Activated naive CD8-positive, alpha-beta T cell treated with anti-CD3 and anti-CD28 coated beads for 36 hours (primary cell): Measurements from ENCODE around the gene COG7. TPM values are rescaled to one million over a fixed set of nuclear protein-coding genes. Genes with fewer than 3 reads are reported as not detected.
A peak's percentile ranks its signal among the peaks of the same experiment; 100 is the strongest.
"Not testable (repeated sequence)": the region's sequence is repeated elsewhere in the genome, so short reads cannot be mapped to it uniquely, and the experiment has no call there.

Experiments
- DNase-seq: peaks from one replicate; pipeline ENCODE4 v3.0.0; 2021
- H3K27ac Mint-ChIP-seq: one replicate; pipeline ENCODE4 v1.8.0; 2022; ENCODE audit warnings: mild to moderate bottlenecking, moderate library complexity, mixed read lengths
- H3K27me3 Mint-ChIP-seq: one replicate; pipeline ENCODE4 v1.8.0; 2022; ENCODE audit warnings: mild to moderate bottlenecking, mixed read lengths
- H3K36me3 Mint-ChIP-seq: one replicate; pipeline ENCODE4 v1.8.0; 2021; ENCODE audit warnings: mild to moderate bottlenecking, mixed read lengths
- H3K4me1 Mint-ChIP-seq: one replicate; pipeline ENCODE4 v1.8.0; 2021; ENCODE audit warnings: mixed read lengths
- H3K4me3 Mint-ChIP-seq: one replicate; pipeline ENCODE4 v1.8.0; 2022; ENCODE audit warnings: mild to moderate bottlenecking, moderate library complexity, mixed read lengths
- H3K9me3 Mint-ChIP-seq: one replicate; pipeline ENCODE4 v1.8.0; 2022; ENCODE audit warnings: mixed read lengths
- total RNA-seq, 2 experiments: library from RNA; stranded (reverse); gene quantifications; one replicate each; pipeline ENCODE4 v1.2.3, GENCODE V29; 2021

COG7 gene
- total RNA-seq, 2 experiments from 2014 or later = 14.0 to 14.1 TPM

DNA sequence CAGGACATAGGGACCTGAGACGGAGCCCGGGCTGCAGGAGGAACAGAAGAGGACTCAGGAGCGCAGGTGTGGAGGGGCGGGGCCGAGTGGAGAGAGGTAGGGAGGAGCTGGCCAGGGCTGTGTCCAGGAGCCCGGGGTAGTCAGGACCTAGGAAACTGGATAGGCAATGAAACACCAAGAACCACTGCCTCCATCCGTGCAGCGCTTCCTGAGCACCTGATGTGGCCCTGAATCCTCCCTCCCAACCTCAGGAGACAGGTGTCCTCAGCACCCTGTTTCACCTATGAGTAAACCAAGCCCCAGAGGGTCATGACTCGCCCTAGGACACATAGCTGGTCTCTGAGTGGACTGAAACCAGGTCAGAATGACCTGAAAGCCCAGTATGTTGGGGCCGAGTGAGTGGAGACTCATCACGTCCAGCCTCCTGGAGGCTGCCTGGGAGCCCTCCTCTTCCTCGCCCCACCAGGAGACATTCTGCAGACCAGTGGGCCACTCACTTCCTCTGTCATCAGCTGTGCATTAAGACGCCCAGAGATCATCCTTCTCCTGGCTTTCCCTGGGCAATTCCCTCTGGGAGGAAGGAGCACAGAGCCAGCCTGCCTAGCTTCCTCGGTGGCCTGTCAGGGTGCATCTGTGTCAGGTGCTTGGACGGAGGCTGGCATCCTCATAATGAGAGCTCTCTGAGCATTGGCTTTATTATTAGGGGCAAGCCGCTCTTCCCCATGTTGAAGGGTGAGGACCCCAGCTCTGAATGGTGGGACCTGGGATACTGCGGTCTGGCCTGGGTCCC lies 78.1 kb downstream of the COG7 start:
- H3K36me3 Mint-ChIP-seq = no peaks in the 10 kb centered on the region
- DNase-seq = no peak
- H3K27ac Mint-ChIP-seq = no peak overlapping the region
- no peaks in the 10 kb centered on the region for H3K9me3 Mint-ChIP-seq
- no peaks in the 10 kb centered on the region for H3K4me1 Mint-ChIP-seq
- no peak overlapping the region for H3K4me3 Mint-ChIP-seq
- H3K27me3 Mint-ChIP-seq = peaks cover 5% of the 10 kb centered on the region

DNA sequence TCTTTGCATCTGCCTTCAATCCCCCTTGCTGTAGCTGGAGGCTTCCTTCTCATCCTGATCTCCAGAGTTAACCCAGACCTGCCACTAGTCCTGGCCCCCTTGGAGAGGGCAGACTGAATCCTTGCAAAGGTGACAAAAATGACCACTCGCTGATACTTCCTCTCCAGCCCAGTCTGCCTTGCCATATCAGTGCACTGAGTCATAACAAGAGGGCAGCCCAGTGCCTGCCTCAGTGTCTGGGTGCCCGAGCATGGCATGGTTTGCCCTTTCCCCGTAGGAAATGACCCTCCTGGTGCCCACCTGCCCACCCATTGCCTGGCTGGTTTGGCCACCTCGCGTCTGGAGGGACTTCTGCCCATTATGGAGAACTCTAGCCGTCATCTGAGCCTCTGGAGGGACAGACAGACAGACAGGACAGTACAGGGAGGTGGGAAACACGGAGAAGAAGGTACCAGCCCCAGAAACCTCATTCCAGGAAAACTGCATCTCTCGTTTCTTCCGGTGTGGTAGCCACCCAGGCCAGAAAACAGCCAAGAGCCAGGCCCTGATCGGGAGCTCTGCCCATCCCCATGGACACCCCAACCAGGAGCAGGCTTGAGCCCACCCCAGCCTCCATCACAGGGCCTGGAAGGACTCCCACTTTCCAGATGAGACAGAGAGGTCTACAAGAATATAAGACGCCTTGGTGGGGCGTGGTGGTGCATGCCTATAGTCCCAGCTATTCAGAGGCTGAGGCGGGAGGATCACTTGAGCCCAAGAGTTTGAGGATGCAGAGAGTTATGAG lies 79.4 kb downstream of the COG7 start:
- Mint-ChIP-seq H3K9me3 (no peaks in the 10 kb centered on the region), H3K36me3 (no peaks in the 10 kb centered on the region), H3K27me3 (peaks cover 5% of the 10 kb centered on the region), H3K4me3 (no peak overlapping the region), H3K4me1 (no peaks in the 10 kb centered on the region), H3K27ac (no peak overlapping the region)
- DNase-seq = no peak

DNA sequence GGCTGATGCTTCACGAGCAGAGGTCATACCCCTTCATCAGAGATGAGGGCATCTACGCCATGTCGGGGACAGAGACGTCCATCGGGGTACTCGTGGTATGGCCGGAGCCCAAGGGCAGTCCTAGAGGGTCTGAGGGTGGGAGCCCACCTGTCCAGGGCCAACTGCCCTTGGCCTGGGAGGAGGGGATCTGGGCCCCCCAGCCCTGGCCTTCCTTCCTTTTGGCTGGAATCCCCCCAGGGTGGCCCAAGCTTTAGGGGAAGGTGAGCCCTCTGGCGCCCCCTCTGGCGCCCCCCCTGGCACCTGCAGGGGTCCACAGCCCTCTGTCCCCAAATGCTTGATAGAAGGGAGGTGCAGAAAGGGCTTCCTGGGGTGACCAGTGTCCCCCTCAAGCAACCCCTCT lies 81.6 kb downstream of the COG7 start:
- H3K36me3 Mint-ChIP-seq = no peaks in the 10 kb centered on the region
- H3K9me3 Mint-ChIP-seq = no peaks in the 10 kb centered on the region
- H3K4me1 Mint-ChIP-seq = no peaks in the 10 kb centered on the region
- no peak for DNase-seq
- H3K27ac Mint-ChIP-seq = no peak overlapping the region
- no peaks in the 10 kb centered on the region for H3K27me3 Mint-ChIP-seq
- H3K4me3 Mint-ChIP-seq = no peak overlapping the region

DNA sequence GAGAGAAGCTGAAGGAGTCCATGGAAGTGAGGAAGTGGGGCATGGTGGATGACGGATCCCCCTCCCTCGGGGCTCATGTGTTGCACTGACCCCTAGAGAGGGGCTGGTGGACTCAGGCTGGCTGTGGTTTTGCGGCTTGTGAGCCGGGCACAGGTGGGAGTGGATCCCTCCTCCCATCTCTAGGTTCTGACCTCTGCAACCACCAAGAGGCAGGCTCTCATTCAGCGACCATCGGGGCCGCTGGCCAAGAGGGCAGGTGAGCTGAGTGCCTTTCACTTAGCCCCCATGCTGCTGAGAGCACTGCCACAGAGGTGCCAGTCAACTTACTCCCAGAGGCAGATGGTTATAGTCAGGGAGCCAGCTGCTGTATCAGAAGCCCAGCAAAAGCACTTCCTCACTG lies 83.6 kb downstream of the COG7 start:
- H3K4me3 Mint-ChIP-seq = no peak overlapping the region
- no peaks in the 10 kb centered on the region for H3K36me3 Mint-ChIP-seq
- no peaks in the 10 kb centered on the region for H3K27me3 Mint-ChIP-seq
- peaks cover 11% of the 10 kb centered on the region for H3K4me1 Mint-ChIP-seq
- H3K9me3 Mint-ChIP-seq = no peaks in the 10 kb centered on the region
- no peak overlapping the region for H3K27ac Mint-ChIP-seq
- DNase-seq = no peak

DNA sequence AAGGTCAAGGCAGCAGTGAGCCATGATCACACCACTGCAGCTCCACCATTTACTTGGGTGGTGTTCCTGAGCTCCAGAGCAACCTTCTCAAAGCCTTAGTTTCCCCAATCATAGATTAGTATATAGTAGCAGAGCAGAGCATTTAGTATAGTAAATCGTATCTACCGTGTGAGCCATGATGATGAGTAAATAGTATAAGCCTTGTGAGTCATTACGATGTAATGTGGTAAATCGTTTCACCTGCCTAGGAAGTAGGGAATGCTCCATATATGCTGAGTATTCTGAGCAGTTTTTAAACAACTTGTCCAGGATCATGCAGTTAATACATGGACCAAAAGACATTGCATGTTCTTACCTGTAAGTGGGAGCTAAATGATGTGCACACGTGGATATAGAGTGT lies 84.5 kb downstream of the COG7 start:
- no peak for DNase-seq

DNA sequence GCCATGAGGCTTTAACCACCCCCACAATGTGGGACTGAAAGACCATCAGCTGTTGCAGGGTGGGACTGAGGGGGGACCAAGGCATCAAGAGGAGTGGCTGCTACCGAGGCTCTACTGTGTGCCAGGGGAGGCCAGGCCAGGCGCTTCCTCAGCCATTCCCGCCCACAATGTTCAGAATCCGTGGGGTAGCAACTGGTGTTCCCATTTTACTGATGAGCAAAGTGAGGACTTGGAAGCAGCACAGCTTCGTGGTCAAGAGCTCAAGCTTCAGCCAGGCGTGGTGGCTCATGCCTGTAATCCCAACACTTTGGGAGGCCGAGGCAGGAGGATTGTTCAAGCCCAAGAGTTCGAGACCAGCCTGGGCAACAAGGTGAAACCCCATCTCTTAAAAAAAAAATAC lies 85.0 kb downstream of the COG7 start:
- Mint-ChIP-seq H3K9me3 (no peaks in the 10 kb centered on the region), H3K4me3 (no peak overlapping the region), H3K36me3 (no peaks in the 10 kb centered on the region), H3K27me3 (no peaks in the 10 kb centered on the region), H3K27ac (no peak overlapping the region), H3K4me1 (peaks cover 11% of the 10 kb centered on the region)
- DNase-seq = no peak

More for the DNA sequence above, 84.5 kb downstream of the COG7 start:
- Mint-ChIP-seq H3K9me3 (no peaks in the 10 kb centered on the region), H3K4me1 (peaks cover 11% of the 10 kb centered on the region), H3K36me3 (no peaks in the 10 kb centered on the region), H3K27me3 (no peaks in the 10 kb centered on the region), H3K27ac (no peak overlapping the region), H3K4me3 (no peak overlapping the region)

DNA sequence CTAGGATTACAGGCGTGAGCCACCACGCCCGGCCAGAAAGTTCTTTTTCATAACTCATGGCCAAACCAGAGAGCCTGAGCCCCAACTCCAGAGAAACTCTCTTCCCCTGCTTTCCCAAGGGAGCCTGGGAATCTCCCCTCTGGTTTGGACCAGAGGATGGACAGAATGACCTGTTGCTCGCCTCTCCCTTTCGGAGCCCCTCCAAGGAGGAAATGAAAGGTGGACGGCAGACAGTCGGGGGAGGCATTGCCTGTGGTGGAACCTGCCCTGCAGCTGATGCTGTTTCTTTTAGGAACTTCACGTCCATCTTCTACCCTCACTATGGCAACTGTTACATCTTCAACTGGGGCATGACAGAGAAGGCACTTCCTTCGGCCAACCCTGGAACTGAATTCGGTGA lies 85.4 kb downstream of the COG7 start:
- peaks cover 11% of the 10 kb centered on the region for H3K4me1 Mint-ChIP-seq
- DNase-seq = no peak
- H3K36me3 Mint-ChIP-seq = no peaks in the 10 kb centered on the region
- H3K4me3 Mint-ChIP-seq = no peak overlapping the region
- H3K27me3 Mint-ChIP-seq = no peaks in the 10 kb centered on the region
- H3K27ac Mint-ChIP-seq = no peak overlapping the region
- H3K9me3 Mint-ChIP-seq = no peaks in the 10 kb centered on the region

DNA sequence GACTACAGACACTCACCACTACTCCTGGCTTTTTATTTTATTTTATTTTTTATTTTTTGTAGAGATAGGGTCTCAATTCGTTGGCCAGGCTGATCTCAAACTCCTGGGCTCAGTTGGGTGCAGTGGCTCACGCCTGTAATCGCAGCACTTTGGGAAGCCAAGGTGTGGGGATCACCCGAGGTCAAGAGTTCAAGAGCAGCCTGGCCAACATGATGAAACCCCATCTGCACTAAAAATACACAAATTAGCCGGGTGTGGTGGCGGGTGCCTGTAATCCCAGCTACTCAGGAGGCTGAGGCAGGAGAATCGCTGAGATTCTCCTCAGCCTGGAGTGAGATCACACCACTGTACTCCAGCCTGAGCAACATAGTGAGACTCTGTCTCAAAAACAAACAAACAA lies 86.6 kb downstream of the COG7 start:
- H3K27ac Mint-ChIP-seq, H3K36me3 Mint-ChIP-seq: not testable (repeated sequence)
- peaks cover 11% of the 10 kb centered on the region for H3K4me1 Mint-ChIP-seq

DNA sequence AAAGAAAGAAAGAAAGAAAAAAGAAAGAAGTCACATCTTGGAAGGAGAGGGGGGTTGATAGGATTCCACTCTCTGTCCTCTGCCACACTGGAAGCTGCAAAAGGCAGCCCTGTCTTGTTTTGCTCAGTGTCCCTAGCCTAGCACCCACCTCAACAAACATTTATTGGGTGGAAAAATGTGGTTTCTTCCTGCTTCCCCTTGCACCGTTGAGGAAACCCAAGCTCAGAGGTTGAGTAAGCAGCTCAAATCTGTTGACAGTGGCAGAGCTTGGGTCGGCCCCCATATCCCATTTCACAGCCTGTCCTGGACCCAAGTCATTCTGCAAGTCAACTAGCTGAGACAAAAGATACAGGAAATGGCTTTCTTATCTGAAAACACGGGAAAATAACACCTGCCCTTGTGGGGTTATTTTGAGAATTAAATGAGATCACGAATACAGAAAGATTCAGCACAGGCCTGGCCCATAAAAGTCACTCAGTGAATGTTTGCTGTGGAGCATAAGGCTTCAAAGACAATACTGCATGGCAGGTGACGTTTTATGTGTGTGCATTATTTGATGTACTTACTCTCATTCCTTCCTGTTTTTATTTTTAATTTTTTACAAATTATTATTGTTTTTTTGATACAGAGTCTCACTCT lies 87.3 kb downstream of the COG7 start:
- H3K36me3 Mint-ChIP-seq = no peaks in the 10 kb centered on the region

More for the DNA sequence above, 86.6 kb downstream of the COG7 start:
- not testable (repeated sequence) for H3K9me3 Mint-ChIP-seq, H3K4me3 Mint-ChIP-seq, DNase-seq, H3K27me3 Mint-ChIP-seq

DNA sequence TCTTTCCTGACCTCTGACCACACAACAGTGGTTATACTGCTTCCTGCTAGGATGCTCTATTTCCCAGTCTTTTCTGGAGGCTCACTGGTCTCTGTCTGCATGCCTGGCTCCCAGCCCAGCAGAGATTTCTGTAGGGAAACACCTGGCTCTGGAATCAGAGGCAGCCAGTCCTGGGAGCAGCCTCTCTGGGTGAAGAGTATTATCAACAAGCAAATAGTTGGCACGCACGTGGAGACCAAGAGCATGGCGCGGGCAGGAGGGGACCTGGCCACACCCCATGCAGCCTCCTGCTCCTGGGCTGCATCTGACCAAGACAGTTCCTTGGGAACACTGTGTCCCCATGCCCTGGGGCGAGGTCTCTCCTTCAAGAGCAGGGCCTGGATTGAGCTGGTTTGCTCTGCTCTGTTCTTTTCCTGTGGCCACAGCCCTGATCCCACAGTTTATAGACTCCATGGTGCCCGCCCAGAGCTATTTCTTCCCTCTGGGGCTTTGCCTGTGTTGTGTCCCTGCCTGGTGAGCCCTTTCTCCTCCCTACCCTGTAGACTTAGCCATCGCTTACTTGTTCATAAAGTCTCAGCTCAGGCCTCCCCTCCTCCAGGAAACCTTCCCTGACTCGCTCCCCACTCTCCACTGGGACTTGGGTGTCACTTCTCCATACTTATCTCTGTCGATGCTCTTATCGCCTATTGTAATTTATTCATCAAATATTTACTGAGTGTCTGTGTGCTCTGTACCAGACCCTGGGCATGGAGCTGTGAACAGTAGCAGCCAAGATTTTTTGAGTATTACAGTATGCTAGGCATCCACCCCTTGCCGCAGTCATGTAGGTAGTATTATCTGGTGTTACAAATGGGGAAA lies 90.3 kb downstream of the COG7 start:
- no peak overlapping the region for H3K4me3 Mint-ChIP-seq
- DNase-seq = no peak
- H3K27ac Mint-ChIP-seq = no peak overlapping the region
- peaks cover 11% of the 10 kb centered on the region for H3K4me1 Mint-ChIP-seq
- H3K9me3 Mint-ChIP-seq = no peaks in the 10 kb centered on the region
- peaks cover 6% of the 10 kb centered on the region for H3K27me3 Mint-ChIP-seq
- H3K36me3 Mint-ChIP-seq = no peaks in the 10 kb centered on the region

More for the DNA sequence above, 87.3 kb downstream of the COG7 start:
- H3K4me1 Mint-ChIP-seq = peaks cover 11% of the 10 kb centered on the region
- no peak overlapping the region for H3K27ac Mint-ChIP-seq
- no peaks in the 10 kb centered on the region for H3K9me3 Mint-ChIP-seq
- H3K4me3 Mint-ChIP-seq = no peak overlapping the region
- DNase-seq = peak; percentile 16
- H3K27me3 Mint-ChIP-seq = no peaks in the 10 kb centered on the region

DNA sequence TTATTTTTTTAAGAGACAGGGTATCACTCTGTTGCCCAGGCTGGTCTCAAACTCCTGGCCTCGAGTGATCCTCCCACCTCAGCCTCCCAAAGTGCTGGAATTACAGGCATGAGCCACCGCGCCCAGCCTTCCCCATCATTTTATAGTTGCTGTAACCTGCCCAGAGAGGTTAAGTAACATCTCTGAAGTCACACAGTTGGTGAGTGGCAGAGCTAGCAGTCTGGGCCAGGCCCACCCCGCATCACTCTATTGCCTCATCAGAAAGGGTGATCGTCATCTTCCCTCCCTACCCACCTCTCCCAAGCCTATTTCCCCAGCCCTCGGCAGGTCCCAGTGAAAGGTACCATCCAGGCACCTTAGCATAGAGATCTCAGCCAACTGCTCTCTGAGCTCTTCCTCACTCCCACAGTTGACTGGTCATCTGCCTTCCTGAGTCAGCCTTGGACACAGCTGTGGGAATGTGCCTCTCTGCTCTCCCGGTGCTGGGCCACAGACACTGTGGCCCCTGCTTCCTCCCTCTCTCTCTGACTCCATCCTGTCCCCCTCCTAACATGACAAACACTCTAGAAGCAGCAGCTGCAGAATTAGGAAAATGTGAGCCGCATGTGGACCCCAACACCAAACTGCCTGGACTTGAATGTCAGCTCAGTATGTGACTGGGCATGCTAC lies 93.8 kb downstream of the COG7 start:
- H3K4me3 Mint-ChIP-seq = no peak overlapping the region
- H3K36me3 Mint-ChIP-seq = no peaks in the 10 kb centered on the region
- DNase-seq = no peak
- no peaks in the 10 kb centered on the region for H3K9me3 Mint-ChIP-seq
- peaks cover 10% of the 10 kb centered on the region for H3K27me3 Mint-ChIP-seq
- no peak overlapping the region for H3K27ac Mint-ChIP-seq
- H3K4me1 Mint-ChIP-seq = no peaks in the 10 kb centered on the region

DNA sequence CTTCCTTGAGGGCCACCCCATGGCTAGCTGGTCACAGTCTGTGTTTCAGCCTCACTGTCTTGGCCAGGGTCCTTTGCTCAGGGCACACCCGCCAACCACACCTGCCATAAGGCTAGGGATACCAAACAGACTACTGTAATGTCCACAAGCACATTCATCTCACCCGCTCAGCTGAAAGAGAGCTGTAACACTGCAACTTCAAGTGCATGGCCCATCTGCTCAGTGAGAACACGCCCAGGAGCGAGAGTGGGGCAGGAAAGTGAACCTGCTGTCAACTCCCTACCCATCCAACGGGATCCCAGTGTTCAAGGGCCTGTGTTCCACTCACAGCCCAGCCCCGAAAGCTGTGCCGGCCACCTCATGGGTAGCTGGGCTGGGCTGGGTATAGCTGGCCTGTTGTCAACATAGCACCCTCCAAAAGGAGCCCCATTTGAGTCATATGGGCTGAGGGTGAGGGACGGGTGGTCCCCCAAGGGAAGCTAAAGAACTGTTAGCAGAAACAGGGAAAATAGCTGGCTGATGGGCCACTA lies 95.2 kb downstream of the COG7 start:
- H3K27ac Mint-ChIP-seq = no peak overlapping the region
- H3K4me1 Mint-ChIP-seq = no peaks in the 10 kb centered on the region
- no peak overlapping the region for H3K4me3 Mint-ChIP-seq
- no peak for DNase-seq
- no peaks in the 10 kb centered on the region for H3K36me3 Mint-ChIP-seq
- H3K9me3 Mint-ChIP-seq = no peaks in the 10 kb centered on the region
- H3K27me3 Mint-ChIP-seq = peaks cover 10% of the 10 kb centered on the region

DNA sequence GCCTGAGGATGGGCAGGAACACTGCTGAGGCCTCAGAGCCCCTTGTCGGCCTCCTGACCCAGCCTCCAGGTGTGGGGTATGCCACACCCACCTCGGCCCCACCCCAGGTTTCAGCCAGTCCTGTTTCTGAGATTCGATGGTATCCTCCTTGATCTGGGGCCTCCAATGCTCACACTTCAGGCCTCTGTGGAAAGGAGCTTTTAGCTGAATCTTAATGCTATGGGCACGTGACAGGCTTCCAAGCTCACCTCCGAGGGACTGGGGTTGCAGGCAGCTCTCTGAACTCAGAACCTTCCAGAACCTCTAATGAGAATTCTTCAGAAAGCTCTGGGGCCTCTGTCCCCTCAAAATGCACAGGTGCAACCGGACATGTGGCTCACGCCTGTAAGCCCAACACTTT lies 96.0 kb downstream of the COG7 start:
- no peaks in the 10 kb centered on the region for H3K4me1 Mint-ChIP-seq
- H3K27ac Mint-ChIP-seq = no peak overlapping the region
- no peak for DNase-seq
- H3K9me3 Mint-ChIP-seq = no peaks in the 10 kb centered on the region
- H3K4me3 Mint-ChIP-seq = no peak overlapping the region
- peaks cover 10% of the 10 kb centered on the region for H3K27me3 Mint-ChIP-seq
- H3K36me3 Mint-ChIP-seq = no peaks in the 10 kb centered on the region

DNA sequence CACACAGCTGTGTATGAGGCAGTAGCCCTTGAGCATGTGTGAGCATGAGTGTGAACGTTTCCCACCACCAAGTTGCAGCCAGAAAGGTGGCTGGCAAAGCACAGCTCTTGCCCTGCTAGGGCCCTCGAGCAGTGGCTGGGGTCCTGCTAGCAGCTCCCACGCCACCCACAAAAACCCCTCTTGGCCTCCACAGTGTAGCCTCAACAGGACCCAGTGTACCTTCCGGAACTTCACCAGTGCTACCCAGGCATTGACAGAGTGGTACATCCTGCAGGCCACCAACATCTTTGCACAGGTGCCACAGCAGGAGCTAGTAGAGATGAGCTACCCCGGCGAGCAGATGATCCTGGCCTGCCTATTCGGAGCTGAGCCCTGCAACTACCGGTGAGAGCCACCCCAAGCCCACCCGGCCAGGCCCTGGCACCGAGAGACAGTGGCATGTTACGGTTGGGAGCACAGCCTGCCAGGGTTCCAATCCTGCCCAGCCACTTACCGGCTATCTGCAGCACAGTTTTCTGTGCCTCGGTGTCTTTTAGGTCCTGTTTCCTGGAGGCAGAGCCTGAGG lies 97.8 kb downstream of the COG7 start:
- Mint-ChIP-seq H3K36me3 (no peaks in the 10 kb centered on the region), H3K27ac (no peak overlapping the region), H3K27me3 (peaks cover 10% of the 10 kb centered on the region), H3K9me3 (no peaks in the 10 kb centered on the region), H3K4me3 (no peak overlapping the region), H3K4me1 (no peaks in the 10 kb centered on the region)
- no peak for DNase-seq
